H9 (cell line): ENCODE data around the gene GFER. TPM values are rescaled to one million over a fixed set of nuclear protein-coding genes. Genes with fewer than 3 reads are reported as not detected.

Experiments
- DNase-seq: peaks from one replicate; pipeline ENCODE4 v3.0.0-alpha.2; 2017
- H2AFZ ChIP-seq: one replicate; pipeline ENCODE4 v1.6.1; 2013; ENCODE audit warnings: mild to moderate bottlenecking, low read length, control low read depth, moderate library complexity
- H2AK5ac ChIP-seq: 2 replicates; pipeline ENCODE4 v1.6.1; 2013; ENCODE audit warnings: low read length, control low read depth, mixed read lengths; ENCODE audit not compliant: insufficient read length
- H2BK120ac ChIP-seq: one replicate; pipeline ENCODE4 v1.6.1; 2013; ENCODE audit warnings: low read depth, mild to moderate bottlenecking, low read length, control low read depth, inconsistent platforms; ENCODE audit not compliant: poor library complexity, severe bottlenecking
- H2BK12ac ChIP-seq: 2 replicates; pipeline ENCODE4 v1.6.1; 2013; ENCODE audit warnings: low read length, control low read depth, mixed read lengths, low read depth; ENCODE audit not compliant: insufficient read length
- H2BK15ac ChIP-seq: 2 replicates; pipeline ENCODE4 v1.6.1; 2013; ENCODE audit warnings: low read depth, low read length, control low read depth
- H2BK20ac ChIP-seq: one replicate; pipeline ENCODE4 v1.6.1; 2013; ENCODE audit warnings: low read depth, mild to moderate bottlenecking, low read length, control low read depth, inconsistent platforms; ENCODE audit not compliant: poor library complexity, severe bottlenecking
- H2BK5ac ChIP-seq: 2 replicates; pipeline ENCODE4 v1.6.1; 2013; ENCODE audit warnings: low read length, control low read depth, mixed read lengths; ENCODE audit not compliant: insufficient read length
- H3K14ac ChIP-seq: 2 replicates; pipeline ENCODE4 v1.6.1; 2013; ENCODE audit warnings: low read length, control low read depth; ENCODE audit not compliant: insufficient read depth
- H3K18ac ChIP-seq: 2 replicates; pipeline ENCODE4 v1.6.1; 2013; ENCODE audit warnings: low read depth, mild to moderate bottlenecking, mixed read lengths, low read length, control low read depth; ENCODE audit not compliant: insufficient read length
- H3K23ac ChIP-seq: 2 replicates; pipeline ENCODE4 v1.6.1; 2013; ENCODE audit warnings: low read length, control low read depth, mixed read lengths, low read depth; ENCODE audit not compliant: insufficient read length
- H3K23me2 ChIP-seq: 2 replicates; pipeline ENCODE4 v1.6.1; 2013; ENCODE audit warnings: low read depth, mild to moderate bottlenecking, mixed read lengths, low read length, control low read depth; ENCODE audit not compliant: insufficient read length, poor library complexity, severe bottlenecking
- H3K27ac ChIP-seq: 2 replicates; pipeline ENCODE4 v1.5.1; 2013; ENCODE audit warnings: low read length, control low read depth, mixed read lengths, low read depth; ENCODE audit not compliant: insufficient read length
- H3K27me3 ChIP-seq: 2 replicates; pipeline ENCODE4 v1.6.1; 2013; ENCODE audit warnings: low read length, control low read depth, inconsistent platforms; ENCODE audit not compliant: insufficient read depth
- H3K4ac ChIP-seq: 2 replicates; pipeline ENCODE4 v1.6.1; 2013; ENCODE audit warnings: low read depth, mild to moderate bottlenecking, control low read depth, inconsistent platforms, low read length, moderate library complexity
- H3K4me1 ChIP-seq: 2 replicates; pipeline ENCODE4 v1.6.1; 2013; ENCODE audit warnings: low read length, control low read depth, inconsistent platforms; ENCODE audit not compliant: insufficient read depth
- H3K4me2 ChIP-seq: 2 replicates; pipeline ENCODE4 v1.6.1; 2013; ENCODE audit warnings: low read length, control low read depth, mixed read lengths; ENCODE audit not compliant: insufficient read length, insufficient read depth
- H3K56ac ChIP-seq: 2 replicates; pipeline ENCODE4 v1.6.1; 2013; ENCODE audit warnings: low read depth, mild to moderate bottlenecking, mixed read lengths, low read length, control low read depth; ENCODE audit not compliant: insufficient read length
- H3K79me1 ChIP-seq: 2 replicates; pipeline ENCODE4 v1.6.1; 2013; ENCODE audit warnings: low read depth, mild to moderate bottlenecking, moderate library complexity, low read length, control low read depth, inconsistent platforms; ENCODE audit not compliant: insufficient read depth, poor library complexity, severe bottlenecking
- H3K79me2 ChIP-seq: 2 replicates; pipeline ENCODE4 v1.6.1; 2013; ENCODE audit warnings: low read length, control low read depth, inconsistent platforms; ENCODE audit not compliant: insufficient read depth
- H3K9ac ChIP-seq: 2 replicates; pipeline ENCODE4 v1.6.1; 2013; ENCODE audit warnings: low read length, control low read depth, mixed read lengths; ENCODE audit not compliant: insufficient read length; ENCODE audit errors: extremely low read depth
- H3K9me3 ChIP-seq: one replicate; pipeline ENCODE4 v1.6.1; 2013; ENCODE audit warnings: low read depth, low read length, inconsistent platforms; ENCODE audit not compliant: control insufficient read depth
- H3T11ph ChIP-seq: one replicate; pipeline ENCODE4 v1.6.1; 2013; ENCODE audit warnings: mild to moderate bottlenecking, low read length, control low read depth, inconsistent platforms
- H4K20me1 ChIP-seq: one replicate; pipeline ENCODE4 v1.6.1; 2013; ENCODE audit not compliant: control insufficient read depth, insufficient read length, insufficient read depth
- H4K5ac ChIP-seq: 2 replicates; pipeline ENCODE4 v1.6.1; 2013; ENCODE audit warnings: low read depth, mild to moderate bottlenecking, mixed read lengths, low read length, control low read depth; ENCODE audit not compliant: insufficient read length
- H4K8ac ChIP-seq: replicated peaks from 2 replicates; pipeline ENCODE4 v1.6.1; 2013; ENCODE audit warnings: low read length, control low read depth, mixed read lengths, low read depth; ENCODE audit not compliant: insufficient read length
- H4K91ac ChIP-seq: 2 replicates; pipeline ENCODE4 v1.6.1; 2013; ENCODE audit warnings: low read depth, mild to moderate bottlenecking, moderate library complexity, mixed read lengths, low read length, control low read depth; ENCODE audit not compliant: insufficient read length
- H3K27ac Mint-ChIP-seq, 3 experiments: 2 replicates in 2 of 3; 3 replicates in 1 of 3; pipeline ENCODE4 v1.8.0; 2020 to 2021; ENCODE audit warnings: mixed read lengths in 3 of 3, mild to moderate bottlenecking in 1 of 3, moderate library complexity in 1 of 3
- H3K27me3 Mint-ChIP-seq: 2 replicates; pipeline ENCODE4 v1.8.0; 2021; ENCODE audit warnings: low read depth, mild to moderate bottlenecking, moderate library complexity, mixed read lengths
- H3K36me3 Mint-ChIP-seq, 3 experiments: 2 replicates in 2 of 3; 3 replicates in 1 of 3; pipeline ENCODE4 v1.8.0; 2020 to 2021; ENCODE audit warnings: low read depth in 3 of 3, mixed read lengths in 3 of 3; ENCODE audit not compliant: insufficient read depth in 1 of 3
- H3K4me1 Mint-ChIP-seq, 2 experiments: 2 replicates each; pipeline ENCODE4 v1.8.0; 2020; ENCODE audit warnings: mixed read lengths in 2 of 2
- H3K4me3 Mint-ChIP-seq, 2 experiments: 2 replicates in 1 of 2; 3 replicates in 1 of 2; pipeline ENCODE4 v1.8.0; 2020 to 2021; ENCODE audit warnings: mild to moderate bottlenecking in 2 of 2, mixed read lengths in 2 of 2, moderate library complexity in 1 of 2
- H3K9me3 Mint-ChIP-seq, 2 experiments: 2 replicates in 1 of 2; 3 replicates in 1 of 2; pipeline ENCODE4 v1.8.0; 2020; ENCODE audit warnings: mild to moderate bottlenecking in 2 of 2, mixed read lengths in 2 of 2, moderate library complexity in 1 of 2
- WGBS: extraction: QIAGEN DNeasy Blood & Tissue Kit; methylation state at CpG from one replicate; pipeline ENCODE4 v1.1.7; 2013; ENCODE audit warnings: missing lambda C conversion rate, low lambda C conversion rate, mixed read lengths; ENCODE audit not compliant: insufficient read length; ENCODE audit errors: extremely low coverage; 5-methylcytosine and 5-hydroxymethylcytosine counted together
- total RNA-seq: library from RNA; stranded (reverse); gene quantifications from 2 replicates; pipeline ENCODE4 v1.2.1, GENCODE V29; 2021
- TF ChIP-seq, protein P1 (sequence below): fragments of 200-600 bp; sonication (generic); conservative IDR thresholded peaks from 3 replicates; pipeline ENCODE4 v1.8.0; 2021; ENCODE audit warnings: antibody characterized with exemption, mild to moderate bottlenecking

Gene GFER
- total RNA-seq, 1 experiment from 2014 or later, result 49.1 TPM

DNA sequence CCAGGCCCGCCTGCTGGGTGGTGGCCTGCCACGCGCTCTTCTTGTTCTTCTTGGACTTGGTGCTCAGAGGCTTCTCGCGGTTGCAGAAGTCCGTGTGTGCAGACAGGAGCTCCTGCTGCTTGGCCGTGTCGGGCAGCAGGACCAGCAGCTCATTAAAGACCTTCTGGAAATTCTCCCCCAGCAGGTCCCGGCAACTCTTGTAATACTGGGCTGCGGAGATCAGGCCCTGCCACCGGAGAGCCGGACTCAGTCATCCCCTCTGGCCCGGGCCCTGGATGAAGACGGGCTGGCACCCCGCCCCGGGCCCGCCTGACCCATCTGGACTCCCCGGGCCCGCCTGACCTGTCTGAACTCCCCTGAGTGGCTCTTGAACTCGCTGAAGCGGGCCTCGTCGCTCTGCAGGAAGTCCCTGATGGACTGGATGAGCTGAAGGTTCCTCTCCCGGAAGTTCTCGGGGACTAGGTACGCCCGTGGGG is 14.4 kb downstream of the GFER start:
- Mint-ChIP-seq H3K9me3 (no peaks in the 10 kb centered on the region), H3K27ac (no peak overlapping the region; a peak in 1 of 7 replicates), H3K4me1 (no peaks in the 10 kb centered on the region), H3K27me3 (peaks cover 5% of the 10 kb centered on the region; the same call in 1 of the 2 replicates), H3K4me3 (no peak overlapping the region), H3K36me3 (peaks cover 18 to 48% (median 44%) of the 10 kb centered on the region in 3 experiments)
- H4K5ac ChIP-seq, result no peak overlapping the region
- H3K4ac ChIP-seq, result no peak overlapping the region
- no peak overlapping the region for H3K56ac ChIP-seq
- no peak overlapping the region for H3K4me2 ChIP-seq
- H4K91ac ChIP-seq, result no peak overlapping the region
- H3T11ph ChIP-seq, result no peak overlapping the region
- no peak overlapping the region for H4K8ac ChIP-seq
- H2AFZ ChIP-seq, result no peak overlapping the region
- H3K4me1 ChIP-seq, result no peaks in the 10 kb centered on the region
- no peak overlapping the region for H2BK12ac ChIP-seq
- no peak overlapping the region for H3K18ac ChIP-seq
- H3K27me3 ChIP-seq, result no peaks in the 10 kb centered on the region
- H3K79me1 ChIP-seq, result peaks cover 3% of the 10 kb centered on the region
- no peak for DNase-seq
- WGBS, result no CpG with 5 or more reads among the region's 27 CpGs
- no peaks in the 10 kb centered on the region for H3K9me3 ChIP-seq
- no peaks in the 10 kb centered on the region for H4K20me1 ChIP-seq
- H2AK5ac ChIP-seq, result no peak overlapping the region
- no peak overlapping the region for H2BK15ac ChIP-seq
- no peaks in the 10 kb centered on the region for H3K79me2 ChIP-seq
- no peak overlapping the region for H3K9ac ChIP-seq
- no peak overlapping the region for H2BK120ac ChIP-seq
- H2BK5ac ChIP-seq, result no peak overlapping the region
- TF ChIP-seq, protein P1, sequence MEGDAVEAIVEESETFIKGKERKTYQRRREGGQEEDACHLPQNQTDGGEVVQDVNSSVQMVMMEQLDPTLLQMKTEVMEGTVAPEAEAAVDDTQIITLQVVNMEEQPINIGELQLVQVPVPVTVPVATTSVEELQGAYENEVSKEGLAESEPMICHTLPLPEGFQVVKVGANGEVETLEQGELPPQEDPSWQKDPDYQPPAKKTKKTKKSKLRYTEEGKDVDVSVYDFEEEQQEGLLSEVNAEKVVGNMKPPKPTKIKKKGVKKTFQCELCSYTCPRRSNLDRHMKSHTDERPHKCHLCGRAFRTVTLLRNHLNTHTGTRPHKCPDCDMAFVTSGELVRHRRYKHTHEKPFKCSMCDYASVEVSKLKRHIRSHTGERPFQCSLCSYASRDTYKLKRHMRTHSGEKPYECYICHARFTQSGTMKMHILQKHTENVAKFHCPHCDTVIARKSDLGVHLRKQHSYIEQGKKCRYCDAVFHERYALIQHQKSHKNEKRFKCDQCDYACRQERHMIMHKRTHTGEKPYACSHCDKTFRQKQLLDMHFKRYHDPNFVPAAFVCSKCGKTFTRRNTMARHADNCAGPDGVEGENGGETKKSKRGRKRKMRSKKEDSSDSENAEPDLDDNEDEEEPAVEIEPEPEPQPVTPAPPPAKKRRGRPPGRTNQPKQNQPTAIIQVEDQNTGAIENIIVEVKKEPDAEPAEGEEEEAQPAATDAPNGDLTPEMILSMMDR, result no peak
- no peak overlapping the region for H3K27ac ChIP-seq
- H2BK20ac ChIP-seq, result no peak overlapping the region
- no peak overlapping the region for H3K14ac ChIP-seq
- H3K23ac ChIP-seq, result no peak overlapping the region
- no peaks in the 10 kb centered on the region for H3K23me2 ChIP-seq
